DOHH2 (cell line): ENCODE results near the gene CAMP.

Source experiments
- EZH2phosphoT487 ChIP-seq: fragments of 200-600 bp; sonication (generic); IDR thresholded peaks from 2 replicates; pipeline ENCODE4 v1.6.1; 2017; ENCODE audit warnings: borderline replicate concordance, mild to moderate bottlenecking, antibody characterized with exemption, low read length, moderate library complexity, mixed read lengths
- TF ChIP-seq, protein P1 (sequence below): fragments of 200-600 bp; sonication (generic); IDR thresholded peaks from one replicate; pipeline ENCODE4 v1.5.1; 2014; ENCODE audit warnings: antibody characterized with exemption, mild to moderate bottlenecking, low read depth, low read length; ENCODE audit not compliant: poor library complexity, severe bottlenecking

DNA sequence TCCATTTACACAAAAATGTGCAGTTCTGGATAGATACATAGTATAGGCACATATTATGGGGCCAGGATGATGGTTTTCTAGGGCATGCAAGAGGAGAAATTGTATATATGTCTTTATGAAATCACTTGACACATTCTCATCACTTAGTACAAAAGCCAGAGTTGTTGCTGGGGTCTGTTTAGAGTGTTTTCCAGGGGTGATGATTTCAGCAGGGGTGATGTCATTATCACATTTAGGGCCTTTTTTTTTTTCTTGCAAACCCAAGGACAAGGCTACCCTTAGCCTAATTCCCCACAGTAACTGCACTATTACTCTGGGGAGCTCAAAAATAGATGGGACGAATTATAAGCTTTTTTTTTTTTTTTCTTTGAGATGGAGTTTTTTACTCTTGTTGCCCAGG is 21.2 kb downstream of the CAMP start:
- TF ChIP-seq, protein P1, sequence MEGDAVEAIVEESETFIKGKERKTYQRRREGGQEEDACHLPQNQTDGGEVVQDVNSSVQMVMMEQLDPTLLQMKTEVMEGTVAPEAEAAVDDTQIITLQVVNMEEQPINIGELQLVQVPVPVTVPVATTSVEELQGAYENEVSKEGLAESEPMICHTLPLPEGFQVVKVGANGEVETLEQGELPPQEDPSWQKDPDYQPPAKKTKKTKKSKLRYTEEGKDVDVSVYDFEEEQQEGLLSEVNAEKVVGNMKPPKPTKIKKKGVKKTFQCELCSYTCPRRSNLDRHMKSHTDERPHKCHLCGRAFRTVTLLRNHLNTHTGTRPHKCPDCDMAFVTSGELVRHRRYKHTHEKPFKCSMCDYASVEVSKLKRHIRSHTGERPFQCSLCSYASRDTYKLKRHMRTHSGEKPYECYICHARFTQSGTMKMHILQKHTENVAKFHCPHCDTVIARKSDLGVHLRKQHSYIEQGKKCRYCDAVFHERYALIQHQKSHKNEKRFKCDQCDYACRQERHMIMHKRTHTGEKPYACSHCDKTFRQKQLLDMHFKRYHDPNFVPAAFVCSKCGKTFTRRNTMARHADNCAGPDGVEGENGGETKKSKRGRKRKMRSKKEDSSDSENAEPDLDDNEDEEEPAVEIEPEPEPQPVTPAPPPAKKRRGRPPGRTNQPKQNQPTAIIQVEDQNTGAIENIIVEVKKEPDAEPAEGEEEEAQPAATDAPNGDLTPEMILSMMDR: no peak
- TF ChIP-seq EZH2phosphoT487: no peak
